ENCODE results near the gene RNF212B.

The RNF212B gene

DNA sequence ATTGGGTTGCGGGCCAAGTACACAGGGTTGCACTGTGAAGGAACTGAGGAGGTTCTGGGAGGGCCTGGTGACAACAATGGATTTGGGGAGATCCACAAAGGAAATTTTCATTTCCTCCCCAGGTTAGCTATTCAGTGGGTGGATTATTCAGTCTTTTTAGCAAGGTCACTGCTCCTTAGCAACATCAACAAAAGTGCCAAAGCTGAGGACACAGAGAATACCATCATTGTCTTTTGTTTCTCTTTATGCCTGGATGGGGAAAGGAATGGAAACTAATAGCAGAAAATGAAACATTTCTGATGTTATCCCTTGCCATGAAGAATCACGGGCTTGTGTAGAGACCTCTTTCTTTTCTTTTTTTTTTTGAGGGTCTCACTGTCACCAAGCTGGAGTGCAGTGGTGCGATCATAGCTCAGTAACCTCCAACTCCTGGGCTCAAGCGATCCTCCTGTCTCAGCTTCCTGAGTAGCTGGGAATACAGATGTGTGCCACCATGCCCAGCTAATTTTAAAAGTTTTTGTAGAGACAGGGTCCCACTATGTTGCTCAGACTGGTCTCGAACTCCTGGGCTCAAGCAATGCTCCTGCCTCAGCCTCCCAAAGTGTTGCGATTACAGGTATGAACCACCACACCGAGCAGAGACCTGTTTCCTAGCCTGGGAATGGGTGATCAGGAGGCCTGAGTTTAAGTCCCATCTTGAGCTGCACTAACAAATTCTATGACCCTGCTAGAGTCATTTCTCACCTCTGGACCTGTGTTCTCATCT is 58.5 kb downstream of the RNF212B start:
- DNase-seq (ENCODE audit: low read depth in 2 of 2): no peak

DNA sequence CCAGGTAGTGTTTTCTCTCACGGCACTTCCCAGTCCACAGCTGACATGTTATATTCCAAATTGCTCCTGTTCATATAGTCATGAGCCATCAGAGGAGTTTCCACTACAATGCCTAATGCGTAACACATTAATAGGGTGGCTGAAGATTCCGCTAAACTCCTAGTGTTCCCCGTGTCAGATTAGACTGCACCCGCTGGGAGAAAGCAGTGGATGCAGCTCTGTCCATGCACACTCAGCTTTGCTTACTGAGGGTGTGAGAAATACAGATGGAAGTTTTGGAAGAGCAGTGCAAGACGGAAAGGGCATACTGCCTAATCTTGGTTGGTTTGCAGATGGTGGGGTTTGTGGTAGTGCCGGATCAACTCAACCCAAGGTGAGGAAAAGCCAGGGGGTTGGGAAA is 59.4 kb downstream of the RNF212B start:
- DNase-seq (ENCODE audit: low read depth in 2 of 2): no peak

DNA sequence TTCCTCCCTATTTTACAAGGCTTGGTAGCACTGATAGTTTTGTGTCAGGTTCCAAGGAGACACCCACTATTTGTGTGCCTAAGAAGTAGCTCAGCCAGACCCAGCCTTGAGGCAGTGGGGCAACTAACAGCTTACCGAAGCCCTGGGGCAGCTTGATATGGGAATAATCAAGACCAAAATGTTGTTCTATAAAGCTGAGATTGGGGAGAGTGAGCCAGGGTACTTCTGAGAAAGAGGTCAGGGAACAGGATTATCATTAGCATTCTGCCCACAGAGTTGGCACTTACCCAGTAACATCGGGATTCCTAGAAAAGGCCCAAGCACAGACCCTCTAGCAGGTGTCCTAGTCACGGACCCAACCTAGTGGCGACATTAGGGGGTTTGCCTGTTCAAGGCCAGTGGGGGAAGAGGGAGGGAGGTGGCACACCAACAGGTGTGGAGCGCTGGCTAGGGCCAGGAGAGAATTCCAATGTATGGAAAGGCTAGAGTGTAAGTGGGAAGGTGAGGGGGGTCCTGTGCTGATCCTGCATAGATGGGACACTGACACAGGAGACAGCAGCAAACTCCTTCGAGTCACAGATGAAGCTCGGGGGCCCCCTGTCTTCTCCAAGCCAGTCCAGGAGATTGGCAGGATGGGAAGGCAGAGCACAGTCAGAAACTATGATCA is 60.0 kb downstream of the RNF212B start:
- no peak for DNase-seq (ENCODE audit: low read depth in 2 of 2)

DNA sequence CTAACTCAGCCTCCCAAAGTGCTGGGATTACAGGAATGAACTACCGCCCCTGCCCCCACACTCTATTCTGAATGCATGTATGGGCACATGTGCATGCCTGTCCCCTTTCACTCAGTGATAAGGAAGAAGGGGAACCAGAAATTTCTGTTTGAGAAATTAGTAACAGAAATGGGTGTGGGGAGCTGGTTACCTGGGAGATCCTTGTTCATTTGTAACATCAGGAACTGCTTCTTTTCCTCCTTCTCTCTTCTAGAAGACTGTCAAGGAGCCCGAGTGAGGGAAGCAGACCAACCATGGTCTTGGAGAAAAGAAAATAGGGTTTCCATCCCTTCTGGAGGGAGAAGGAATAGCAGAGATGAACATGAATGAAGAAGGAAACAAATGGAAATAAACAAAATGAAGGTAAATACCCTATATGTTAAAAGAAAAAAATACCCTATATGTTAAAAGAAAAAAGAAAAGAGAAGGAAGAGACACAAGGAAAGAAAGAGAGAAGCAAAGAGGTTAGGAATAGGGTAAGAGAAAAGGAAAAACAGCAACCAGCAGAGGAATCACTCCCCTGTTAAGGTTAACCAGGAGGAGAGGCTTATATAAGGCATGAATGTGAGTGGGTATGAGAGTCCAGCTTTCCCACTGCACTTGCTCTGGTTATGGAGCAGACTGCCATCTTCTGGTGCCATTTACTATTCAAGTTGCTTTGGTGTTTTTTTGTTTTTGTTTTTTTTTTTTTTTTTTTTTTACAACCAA is 61.6 kb downstream of the RNF212B start:
- DNase-seq (ENCODE audit: low read depth in 2 of 2): no peak

DNA sequence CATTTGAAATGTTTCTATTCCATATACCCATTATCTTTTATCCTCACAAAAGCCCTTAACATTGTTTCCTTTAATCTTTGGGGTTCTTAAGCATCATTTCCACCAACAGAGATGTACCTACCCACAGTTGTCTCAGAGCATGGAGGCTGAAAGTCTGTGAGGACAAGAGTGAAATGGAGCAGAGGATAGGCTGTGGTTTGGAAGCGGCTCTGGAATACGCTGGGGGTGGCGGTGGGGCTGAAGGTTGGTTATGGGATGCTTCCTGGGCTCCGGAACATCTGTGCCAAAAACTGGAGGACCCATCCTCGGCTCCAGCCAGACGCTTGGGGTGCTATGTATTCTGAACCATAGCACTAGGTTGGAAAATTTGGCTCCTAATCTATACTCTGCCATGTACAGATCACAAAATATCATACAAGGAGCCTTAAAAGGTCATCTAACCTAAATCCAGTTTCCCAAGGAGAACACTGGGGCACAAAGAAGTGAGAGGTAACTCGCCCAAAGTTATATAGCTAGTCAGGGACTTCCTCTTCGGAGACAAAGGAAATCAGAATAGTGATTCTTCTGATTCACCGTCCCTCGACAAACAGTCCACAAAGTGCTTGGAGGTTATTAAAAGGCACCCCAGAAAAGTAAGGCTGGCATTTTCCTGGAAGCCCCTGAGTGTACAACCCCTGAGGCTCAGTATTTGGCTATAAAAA is 62.4 kb downstream of the RNF212B start:
- DNase-seq (ENCODE audit: low read depth in 2 of 2): no peak

DNA sequence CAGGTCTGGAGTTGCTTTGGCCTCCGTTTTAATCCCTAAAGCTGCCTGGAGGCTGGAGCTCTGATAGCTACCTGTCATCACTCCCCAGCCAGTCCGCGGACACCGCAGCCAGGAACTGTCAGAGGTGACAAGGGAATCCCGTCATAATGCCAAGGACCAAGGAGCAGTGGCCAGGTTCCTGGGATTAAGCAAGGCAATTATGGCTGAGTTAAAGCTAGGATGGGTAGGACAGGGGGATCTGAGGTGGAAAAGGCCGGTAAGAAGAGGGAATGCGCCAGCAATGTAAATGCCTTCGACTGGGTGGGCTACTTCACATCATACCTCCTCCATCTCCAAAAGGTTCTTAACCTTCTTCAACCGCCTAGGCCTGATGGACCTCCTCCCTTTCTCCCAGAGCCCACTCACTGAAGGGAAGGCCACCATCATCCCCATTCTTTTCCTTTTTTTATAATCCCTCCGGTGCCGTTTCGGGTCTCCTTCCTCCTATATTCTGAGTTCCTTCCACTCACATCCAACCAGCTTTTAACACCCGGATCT is 63.0 kb downstream of the RNF212B start:
- DNase-seq (ENCODE audit: low read depth in 2 of 2): no peak

DNA sequence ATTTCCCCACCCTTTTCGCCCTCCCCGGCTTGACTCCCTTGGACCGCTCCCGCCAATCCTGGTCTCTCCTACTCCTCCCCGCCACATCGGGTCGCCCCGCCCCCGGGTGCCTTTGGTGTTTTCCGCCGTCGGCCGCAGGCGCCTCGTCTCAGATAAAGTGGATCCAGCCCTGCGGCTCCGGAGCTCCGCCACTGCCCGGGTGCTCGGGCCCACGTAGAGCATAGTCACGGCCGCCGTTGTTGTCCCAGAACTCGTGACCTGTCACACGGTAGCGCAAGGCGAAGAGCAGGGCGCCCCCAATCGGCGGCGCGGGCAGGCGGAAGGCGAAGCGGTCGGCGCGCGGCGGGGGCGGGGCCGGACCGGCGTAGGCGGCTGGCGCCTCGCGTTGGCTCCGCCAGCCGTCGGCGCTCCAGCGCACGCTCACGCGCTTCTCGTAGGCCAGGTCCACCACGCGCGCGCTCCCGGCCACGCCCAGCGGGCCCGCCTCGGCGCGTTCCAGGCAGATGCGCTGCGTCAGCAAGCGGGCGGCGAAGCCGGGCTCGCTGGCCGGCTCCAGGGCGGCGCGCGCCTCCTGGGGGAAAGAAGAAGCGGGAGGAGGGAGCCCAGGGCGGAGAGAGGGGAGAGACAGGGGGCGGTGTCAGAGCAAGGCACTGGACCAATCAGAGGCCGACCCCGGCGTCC is 63.7 kb downstream of the RNF212B start:
- DNase-seq (ENCODE audit: low read depth in 2 of 2): peak; percentile 97 to 98

DNA sequence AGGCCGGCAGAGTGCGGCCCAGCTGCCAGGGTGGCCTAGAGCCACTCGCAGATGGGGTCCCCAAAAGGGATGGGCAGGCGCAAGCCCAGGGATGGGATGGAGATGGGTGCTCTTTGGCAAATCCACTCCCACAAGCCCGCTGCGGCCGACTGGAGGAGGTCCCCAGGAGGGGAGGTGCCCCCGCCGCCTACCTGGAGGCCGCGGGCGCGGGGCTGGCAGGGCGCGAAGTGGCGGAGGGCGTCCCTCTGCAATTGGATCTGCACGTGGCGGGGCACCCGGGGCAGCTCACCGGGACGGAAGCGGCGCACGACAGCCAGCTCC is 64.2 kb downstream of the RNF212B start:
- no peak for DNase-seq (ENCODE audit: low read depth in 2 of 2)

DNA sequence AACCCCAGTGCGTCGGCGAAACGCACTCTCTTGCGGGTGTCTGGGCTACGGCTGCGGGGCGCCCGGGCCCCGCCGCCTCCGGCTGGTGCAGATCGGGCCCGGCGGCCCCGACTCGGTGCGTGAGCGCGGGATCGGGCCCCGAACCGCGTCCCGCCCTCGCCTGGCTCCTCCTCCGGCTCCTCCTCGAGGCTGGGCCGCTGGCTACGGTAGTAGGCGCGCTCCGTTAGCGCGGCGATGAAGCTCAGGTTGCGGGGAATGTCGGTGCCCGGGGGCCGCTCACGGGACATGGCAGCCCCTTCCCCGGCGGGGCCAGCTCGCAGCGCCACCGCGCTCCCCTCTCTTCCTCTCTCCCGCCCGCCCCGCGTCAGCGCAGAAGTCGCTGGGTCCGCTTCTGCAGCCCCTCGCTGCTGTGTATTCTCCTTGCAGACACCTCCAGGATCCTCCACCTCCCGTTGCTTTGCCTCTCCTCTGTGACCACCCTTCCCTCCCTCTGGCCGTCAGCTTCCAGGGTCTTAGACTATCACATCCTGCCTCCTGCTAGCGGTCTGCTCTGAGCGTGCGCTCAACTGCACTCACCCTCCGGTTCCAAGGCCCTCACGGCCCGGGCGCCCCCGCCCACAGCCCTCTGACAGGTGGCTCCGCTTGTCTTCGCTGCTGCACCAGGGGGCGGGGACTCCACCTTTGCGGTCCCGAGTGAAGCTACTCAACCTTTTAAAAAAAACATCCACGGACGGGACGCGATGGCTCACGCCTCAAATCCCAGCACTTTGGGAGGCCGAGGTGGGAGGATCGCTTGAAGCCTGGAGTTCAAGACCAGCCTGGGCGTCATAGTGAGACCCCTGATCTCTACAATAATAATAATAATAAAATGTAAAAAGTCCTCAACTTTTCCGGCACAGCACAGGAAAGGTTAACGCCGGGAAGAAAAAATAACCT is 64.8 kb downstream of the RNF212B start, which contains the start of gene PPP1R3E:
TSS of gene PPP1R3E (minus strand) at position 570 of the 936 bp plus-strand sequence. CDS start at position 287, 283 bp downstream.
- no peak for DNase-seq (ENCODE audit: low read depth in 2 of 2)

DNA sequence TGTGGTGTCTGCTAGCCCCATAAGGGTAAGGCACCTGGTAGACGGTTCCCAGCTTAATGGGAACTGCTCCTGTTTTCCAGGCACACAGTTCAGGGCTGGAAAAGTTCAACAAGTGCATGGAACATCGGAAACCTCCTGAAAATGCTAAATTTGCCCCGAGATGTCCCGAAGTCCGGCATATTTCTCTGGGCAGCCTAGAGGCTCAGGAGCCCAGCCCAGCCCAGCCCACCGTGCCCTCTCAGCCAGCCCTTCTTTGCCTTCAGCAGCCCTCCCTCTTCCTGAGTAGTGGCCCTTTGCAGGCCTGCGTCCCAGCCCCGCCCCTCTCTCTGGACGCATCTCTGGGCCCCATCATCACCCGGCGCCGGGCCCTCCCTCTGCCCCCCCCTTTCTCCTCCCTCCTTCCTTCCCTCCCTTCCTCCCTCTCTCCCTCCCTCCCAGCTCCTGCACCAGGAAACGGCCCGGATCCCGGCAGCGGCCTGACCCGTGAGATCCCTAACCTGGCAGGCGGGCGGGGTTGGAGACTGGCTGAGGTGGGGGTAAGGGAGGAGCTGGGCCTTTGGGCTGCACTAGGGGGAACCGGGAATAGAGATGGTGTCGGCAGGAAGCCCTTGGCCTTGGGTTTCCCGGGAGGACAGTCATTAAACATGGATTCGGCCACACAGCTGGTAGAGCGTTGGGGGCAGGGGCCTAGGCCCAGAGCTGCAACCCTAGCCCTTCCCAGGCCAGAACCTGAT is 68.8 kb downstream of the RNF212B start, which contains the start of gene BCL2L2:
TSS of gene BCL2L2 (plus strand) at position 422 of the 734 bp plus-strand sequence. CDS start 935 bp downstream, outside the sequence.
- peak in 1 of 2 experiments; percentile 58 for DNase-seq (ENCODE audit: low read depth in 2 of 2)

DNA sequence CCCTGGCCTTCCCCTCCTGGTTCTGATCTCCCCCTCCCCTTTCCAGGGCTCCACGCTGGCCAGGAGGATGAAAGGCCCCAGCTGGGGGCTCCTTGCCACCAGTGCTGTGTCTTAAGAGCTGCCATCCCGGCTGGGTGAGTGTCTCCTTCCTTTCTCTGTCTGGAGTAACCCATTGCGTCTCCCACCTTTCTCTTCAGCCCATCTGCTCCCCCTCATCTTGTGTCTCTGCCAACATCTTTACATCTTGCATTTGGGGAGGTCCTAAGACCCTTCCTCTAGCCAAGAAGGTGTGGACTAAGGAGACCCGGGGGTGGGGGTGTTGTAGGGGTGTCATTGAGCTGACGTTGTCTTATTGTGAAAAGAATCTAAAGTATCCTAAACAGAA is 69.4 kb downstream of the RNF212B start:
- no peak for DNase-seq (ENCODE audit: low read depth in 2 of 2)

DNA sequence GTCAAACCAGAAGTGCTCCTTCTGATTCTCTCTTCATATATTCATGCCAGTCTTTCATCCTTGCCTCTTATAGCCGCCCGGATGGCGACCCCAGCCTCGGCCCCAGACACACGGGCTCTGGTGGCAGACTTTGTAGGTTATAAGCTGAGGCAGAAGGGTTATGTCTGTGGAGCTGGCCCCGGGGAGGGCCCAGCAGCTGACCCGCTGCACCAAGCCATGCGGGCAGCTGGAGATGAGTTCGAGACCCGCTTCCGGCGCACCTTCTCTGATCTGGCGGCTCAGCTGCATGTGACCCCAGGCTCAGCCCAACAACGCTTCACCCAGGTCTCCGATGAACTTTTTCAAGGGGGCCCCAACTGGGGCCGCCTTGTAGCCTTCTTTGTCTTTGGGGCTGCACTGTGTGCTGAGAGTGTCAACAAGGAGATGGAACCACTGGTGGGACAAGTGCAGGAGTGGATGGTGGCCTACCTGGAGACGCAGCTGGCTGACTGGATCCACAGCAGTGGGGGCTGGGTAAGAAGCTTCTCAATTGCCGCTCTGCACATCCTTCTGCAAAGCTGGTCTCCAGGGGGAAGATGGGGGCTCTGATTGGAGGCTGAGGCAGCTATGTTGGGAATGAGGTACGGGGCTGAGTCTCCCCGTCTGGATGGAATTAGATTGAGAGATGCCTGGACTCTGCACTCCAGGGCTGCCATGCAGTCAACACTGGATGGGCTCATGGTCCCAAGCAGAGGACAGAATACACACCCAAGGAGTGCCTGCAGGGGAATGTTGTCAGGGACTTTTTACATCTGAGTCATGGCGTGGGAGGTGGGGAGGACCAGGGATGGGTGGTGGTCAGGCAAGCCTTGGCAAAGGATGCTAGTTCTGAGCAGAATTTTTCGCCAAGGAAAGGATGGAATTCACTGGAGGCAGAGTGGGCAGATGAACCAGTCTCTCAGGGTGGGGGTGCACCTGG is 70.2 kb downstream of the RNF212B start:
- no peak for DNase-seq (ENCODE audit: low read depth in 2 of 2)

DNA sequence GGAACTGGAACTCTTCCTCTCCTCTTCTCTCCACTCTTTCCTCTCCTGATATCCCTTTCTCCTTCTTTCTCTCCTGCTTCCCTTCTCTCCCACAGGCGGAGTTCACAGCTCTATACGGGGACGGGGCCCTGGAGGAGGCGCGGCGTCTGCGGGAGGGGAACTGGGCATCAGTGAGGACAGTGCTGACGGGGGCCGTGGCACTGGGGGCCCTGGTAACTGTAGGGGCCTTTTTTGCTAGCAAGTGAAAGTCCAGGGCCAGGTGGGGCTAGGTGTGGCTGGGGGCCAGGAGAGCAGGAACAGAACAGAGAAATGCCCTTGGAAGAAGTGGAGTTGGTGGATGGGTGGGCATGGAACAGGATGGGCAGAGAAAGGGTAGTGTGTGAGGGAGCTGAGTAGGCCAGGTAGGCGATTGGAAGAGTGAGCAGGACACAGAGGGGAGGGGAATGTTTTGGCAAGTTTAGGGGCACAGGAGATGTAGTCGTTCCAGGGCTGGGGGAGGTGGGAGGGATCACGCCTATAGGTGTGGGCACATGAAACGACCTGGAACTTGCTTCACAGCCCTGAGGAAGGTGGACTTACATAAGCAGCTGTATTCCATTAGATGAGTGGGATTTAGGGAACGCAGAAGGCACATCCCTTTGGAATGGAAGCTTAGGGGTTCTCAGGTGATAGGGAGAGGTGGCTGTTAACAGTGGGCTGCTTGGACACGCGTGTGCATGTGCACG is 71.1 kb downstream of the RNF212B start:
- DNase-seq (ENCODE audit: low read depth in 2 of 2): no peak

DNA sequence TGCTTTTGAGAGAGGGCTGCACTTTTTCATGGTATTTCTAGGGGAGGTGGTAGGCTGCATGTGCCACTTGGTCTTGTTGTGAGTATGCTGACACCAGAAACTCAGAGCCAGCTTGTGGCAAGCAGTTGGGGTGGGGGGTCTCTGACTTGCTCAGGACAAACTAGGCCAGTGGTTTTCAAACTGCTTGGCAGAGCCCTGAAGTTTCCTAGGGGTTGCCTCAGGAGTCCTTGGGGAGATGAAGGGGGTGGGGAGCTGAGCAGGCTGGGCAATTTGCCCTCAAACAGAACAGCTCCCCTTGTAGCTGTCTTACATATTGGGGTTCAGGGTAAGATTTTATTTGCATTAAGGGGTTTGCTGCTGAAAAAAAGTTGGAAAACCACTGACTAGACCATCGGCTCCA is 72.8 kb downstream of the RNF212B start:
- DNase-seq (ENCODE audit: low read depth in 2 of 2): no peak

DNA sequence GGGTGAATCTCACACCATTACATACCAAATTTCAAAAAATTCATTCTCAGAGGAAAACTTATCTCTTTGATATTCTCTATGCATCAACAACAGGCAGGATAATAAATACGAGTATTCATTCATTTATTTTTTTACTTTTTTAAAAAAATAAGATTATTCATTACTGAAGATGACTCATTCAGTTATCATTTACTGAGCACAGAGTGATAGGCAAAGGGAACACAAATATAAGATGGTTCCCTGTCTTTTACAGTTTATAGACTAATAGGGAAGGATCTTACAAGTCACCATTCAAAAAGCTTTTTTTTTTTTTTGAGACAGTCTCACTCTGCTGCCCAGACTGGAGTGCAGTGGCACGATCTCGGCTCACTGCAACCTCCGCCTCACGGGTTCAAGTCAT is 78.6 kb downstream of the RNF212B start:
- no peak for DNase-seq (ENCODE audit: low read depth in 2 of 2)

DNA sequence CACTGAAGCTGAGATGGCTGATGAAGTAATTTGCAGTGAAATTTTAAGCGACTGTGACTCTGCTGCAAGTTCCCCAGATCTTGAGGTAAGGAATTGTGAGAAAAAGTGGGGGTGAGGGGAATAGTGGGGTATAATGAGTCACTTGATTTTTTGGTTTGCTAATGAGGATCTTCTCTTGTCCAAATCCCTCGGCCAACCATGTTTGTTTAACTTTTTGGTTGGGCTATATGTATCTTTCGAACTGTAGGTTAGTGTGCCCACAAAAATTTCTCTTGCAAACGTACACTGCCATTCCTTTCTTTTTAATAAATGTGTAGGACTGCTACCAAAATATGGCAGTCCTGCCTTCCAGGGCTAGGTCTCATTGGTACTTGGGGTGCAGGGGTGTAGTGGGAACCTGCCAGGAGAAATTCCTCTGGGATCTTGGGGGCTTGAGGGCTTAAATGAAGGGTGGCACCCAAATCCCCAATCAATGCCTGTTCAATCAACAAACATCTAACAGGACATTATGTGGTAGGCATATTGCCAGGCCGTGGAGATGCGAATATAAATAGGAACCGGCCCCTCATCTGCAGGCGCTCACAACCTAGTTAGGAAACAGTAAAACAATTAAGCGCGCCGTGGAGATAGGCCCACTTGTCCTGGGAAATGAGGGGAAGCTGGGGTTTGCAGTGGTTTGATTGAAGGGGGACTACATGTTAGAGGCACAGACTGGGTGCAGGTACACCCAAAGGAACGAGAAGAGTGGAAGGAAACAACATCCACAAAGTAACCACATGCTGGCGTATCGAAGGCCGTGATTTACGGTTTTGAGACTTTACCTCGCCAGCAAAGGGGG is 82.2 kb downstream of the RNF212B start:
- no peak for DNase-seq (ENCODE audit: low read depth in 2 of 2)
